Activated effector memory CD4-positive, alpha-beta T cell treated with anti-CD3 and anti-CD28 coated beads, Interleukin-2, amount 50 U/mL, for 16 hours (primary cell): Measurements from ENCODE around the gene COG3.
"Not testable (repeated sequence)": the region's sequence is repeated elsewhere in the genome, so short reads cannot be mapped to it uniquely, and the experiment has no call there.

Experiments
- DNase-seq: peaks from one replicate; pipeline ENCODE4 v3.0.0-alpha.2; 2020

The COG3 gene, protein sequence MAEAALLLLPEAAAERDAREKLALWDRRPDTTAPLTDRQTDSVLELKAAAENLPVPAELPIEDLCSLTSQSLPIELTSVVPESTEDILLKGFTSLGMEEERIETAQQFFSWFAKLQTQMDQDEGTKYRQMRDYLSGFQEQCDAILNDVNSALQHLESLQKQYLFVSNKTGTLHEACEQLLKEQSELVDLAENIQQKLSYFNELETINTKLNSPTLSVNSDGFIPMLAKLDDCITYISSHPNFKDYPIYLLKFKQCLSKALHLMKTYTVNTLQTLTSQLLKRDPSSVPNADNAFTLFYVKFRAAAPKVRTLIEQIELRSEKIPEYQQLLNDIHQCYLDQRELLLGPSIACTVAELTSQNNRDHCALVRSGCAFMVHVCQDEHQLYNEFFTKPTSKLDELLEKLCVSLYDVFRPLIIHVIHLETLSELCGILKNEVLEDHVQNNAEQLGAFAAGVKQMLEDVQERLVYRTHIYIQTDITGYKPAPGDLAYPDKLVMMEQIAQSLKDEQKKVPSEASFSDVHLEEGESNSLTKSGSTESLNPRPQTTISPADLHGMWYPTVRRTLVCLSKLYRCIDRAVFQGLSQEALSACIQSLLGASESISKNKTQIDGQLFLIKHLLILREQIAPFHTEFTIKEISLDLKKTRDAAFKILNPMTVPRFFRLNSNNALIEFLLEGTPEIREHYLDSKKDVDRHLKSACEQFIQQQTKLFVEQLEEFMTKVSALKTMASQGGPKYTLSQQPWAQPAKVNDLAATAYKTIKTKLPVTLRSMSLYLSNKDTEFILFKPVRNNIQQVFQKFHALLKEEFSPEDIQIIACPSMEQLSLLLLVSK

DNA sequence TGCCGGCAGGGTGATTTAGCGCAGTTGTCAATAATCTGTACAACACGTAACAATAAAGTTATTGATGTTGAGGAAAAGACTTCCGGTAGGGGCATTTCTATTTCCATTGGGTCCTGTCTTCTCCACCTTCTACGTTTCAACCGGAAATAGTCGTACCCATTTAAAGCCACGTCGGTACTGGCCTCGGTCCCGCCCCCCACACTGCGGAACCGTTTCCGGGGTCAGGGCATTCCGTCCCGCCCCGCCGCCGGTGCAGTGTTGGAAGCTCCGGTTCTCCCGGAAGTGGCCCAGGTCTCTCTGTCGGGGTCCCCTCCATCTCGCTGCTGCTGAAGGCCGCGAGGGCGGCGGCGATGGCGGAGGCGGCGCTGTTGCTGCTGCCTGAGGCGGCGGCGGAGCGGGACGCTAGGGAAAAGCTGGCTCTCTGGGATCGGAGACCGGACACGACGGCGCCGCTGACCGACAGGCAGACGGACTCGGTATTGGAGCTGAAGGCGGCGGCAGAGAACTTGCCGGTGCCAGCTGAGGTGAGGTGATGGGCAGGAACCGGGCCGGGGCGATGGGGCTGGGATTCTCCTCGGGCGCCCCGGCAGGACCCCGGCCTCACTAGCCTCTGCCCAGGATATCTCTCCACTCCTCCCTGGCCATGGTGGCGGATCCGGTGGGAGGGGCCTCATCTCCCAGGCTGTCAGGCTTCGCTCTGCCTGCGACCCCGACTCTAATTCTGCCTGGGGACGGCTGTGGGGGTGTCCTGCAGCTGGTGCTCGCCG, at the start of gene COG3:
Gene COG3, plus strand, starts transcription at position 253 of the 767 bp plus-strand sequence. Its CDS starts 98 bp downstream, at position 351.
- DNase-seq: peak; percentile 99

DNA sequence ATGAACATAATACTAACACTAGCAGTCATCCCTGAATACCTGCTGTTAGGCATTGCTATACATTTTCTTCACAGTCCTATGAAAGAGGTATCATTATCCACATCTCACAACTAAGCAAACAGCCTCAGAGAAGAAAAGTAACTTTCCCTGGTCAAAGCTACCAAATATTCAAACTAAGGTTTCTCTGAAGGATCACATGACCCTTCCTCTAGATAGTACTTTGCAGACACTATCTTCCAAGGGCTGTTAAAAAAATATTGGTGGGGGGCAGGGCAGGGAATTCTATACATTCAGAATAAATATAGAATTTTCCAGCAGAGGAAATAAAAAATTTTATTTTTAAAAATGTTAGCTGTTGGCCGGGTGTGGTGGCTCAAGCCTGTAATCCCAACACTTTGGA, 49.6 kb upstream of the COG3 start:
- DNase-seq: no peak

DNA sequence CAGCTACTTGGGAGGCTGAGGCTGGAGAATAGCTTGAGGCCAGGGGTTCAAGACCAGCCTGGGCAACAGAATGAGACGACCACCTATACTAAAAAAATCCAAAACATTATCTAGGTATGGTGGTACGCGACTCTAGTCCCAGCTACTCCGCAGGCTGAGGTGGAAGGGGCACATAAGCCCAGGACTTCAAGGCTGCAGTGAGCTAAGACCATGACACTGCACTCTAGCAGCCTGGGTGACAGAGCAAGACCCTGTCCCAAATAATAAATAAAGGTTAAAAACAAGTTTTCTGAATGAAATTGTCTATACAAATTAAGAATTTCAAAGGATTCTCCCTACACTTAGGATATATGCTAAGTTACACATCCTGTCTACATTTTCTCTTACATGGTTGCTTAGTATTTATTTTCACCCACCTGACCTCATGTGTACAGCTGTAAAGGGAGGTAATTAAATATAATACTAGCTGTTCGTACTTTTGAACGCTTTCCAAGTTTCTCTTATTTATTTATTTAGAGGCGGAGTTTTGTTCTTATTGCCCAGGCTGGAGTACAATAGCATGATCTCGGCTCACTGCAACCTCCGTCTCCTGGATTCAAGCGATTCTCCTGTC, 48.1 kb upstream of the COG3 start:
- no peak for DNase-seq

DNA sequence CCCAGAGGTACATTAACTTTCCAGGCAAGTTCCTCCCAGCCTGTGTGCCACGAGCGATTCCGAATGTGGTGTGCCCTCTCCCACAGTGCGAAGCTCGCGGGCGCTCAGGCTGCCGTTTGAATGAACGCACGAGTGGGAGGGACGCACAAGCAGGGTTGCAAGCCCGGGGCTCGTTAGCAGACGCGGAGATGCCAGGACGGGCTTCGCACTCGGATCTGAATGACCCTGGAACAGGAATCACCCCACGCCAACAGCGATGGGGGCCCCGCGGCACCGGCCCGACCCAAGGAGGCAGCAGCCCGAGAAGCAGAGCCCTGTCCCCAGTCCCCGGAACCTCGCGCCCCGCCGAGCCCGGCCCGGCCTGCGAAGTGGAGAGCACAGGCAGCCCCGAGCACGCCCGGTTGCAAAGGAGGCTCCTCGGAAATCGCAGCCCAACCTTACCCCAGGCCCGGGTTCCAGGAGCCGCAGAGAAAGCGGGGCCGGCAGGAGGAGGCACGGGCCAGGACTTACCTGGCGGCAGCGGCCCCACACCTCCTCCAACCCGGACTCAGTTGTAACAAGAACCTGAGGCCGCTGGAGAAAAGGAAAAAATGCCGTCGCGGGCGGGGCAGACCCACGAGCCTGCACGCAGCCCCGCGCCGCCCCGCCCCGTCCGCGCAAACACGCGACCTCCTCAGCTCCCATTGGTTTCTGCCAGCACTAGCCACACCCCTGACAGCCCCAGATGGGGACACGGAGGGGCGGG, 46.8 kb upstream of the COG3 start, which contains the start of gene SLC25A30:
Gene SLC25A30, minus strand, starts transcription at position 584 of the 745 bp plus-strand sequence. CDS start 6,948 bp downstream, outside the sequence.
- peak; percentile 97 for DNase-seq

DNA sequence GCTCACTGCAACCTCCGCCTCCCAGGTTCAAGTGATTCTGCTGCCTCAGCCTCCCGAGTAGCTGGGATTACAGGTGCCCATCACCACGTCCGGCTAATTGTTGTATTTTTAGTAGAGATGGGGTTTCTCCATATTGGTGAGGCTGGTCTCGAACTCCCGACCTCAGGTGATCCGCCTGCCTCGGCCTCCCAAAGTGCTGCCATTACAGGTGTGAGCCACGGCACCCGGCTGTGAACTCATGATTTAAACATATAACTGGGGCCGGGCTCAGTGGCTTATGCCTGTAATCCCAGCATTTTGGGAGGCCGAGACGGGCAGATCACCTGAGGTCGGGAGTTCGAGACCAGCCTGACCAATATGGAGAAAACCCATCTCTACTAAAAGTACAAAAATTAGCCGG, 45.4 kb upstream of the COG3 start:
- not testable (repeated sequence) for DNase-seq

DNA sequence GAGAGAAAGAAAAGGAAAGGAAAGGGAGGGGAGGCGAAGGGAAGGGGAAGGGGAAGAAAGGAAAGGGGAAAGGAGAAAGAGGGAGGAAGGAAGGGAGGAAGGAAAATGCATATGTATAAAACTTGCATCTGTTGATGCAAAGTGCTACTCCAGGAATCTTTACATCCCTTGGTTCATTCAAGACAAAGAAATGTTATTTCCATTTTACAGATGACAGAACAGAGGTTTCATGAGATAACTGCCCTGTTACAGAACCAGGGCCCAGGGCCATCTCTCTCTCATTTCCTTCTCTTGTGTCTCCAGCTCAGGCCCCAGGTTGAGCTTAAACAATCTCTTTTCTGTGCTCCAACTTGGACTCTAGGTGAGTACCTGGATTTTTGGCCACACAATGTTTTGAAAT, 44.8 kb upstream of the COG3 start:
- DNase-seq: no peak

DNA sequence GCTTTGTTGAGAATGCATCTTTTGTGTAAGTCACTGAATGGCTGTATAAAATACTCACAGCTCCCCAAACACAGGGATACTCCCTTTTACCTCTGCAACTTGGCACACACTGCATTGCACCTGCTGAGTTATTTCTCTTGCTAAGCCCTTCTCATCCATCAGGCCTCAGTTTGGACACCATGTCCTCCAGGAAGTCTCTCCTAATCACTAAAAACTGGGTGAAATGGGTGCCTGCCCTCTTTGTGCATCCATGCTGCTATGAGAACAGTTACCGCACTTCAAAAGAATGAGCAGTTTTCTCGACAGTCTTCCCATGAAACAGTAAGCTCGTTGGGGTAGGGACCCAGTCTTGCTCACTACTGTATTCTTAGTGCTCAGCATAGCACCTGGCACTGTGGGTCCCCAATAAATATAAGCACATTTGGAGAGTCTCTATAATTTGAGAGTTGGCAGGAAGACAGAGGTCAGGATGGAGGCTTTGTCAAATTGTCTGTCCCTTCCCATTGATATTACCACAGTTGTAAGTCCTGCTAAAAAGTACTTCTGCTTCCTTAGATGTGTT, 41.9 kb upstream of the COG3 start:
- no peak for DNase-seq

DNA sequence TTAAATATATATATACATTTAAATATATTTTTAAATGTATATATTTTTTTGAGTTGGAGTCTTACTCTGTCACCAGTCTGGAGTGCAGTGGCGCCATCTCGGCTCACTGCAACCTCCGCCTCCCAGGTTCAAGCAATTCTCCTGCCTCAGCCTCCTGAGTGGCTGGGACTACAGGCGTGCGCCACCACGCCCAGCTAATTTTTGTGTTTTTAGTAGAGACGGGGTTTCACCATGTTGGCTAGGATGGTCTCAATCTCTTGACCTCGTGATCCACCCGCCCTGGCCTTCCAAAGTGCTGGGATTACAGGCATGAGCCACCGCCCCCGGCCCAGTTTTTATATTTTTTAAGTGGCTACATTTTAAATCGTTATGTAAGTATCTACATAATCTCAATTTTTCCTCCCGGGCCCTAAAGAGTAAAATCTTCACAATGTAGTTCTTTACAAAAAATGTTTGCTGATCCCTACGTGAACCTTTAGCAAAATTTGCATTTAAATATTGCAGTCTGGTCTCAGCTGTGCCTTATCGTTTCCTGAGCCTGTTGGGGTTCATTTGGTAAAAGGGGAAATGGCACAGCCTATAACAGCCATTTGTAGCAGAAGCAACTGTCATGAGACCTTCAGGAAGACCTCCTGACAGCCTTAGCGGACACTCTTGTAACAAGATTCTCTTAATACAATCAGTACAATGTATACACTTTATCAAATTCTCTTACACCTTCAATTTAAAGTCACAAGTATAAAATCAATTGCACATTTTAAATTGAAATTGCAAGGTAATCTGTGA, 38.5 kb upstream of the COG3 start:
- DNase-seq: not testable (repeated sequence)

DNA sequence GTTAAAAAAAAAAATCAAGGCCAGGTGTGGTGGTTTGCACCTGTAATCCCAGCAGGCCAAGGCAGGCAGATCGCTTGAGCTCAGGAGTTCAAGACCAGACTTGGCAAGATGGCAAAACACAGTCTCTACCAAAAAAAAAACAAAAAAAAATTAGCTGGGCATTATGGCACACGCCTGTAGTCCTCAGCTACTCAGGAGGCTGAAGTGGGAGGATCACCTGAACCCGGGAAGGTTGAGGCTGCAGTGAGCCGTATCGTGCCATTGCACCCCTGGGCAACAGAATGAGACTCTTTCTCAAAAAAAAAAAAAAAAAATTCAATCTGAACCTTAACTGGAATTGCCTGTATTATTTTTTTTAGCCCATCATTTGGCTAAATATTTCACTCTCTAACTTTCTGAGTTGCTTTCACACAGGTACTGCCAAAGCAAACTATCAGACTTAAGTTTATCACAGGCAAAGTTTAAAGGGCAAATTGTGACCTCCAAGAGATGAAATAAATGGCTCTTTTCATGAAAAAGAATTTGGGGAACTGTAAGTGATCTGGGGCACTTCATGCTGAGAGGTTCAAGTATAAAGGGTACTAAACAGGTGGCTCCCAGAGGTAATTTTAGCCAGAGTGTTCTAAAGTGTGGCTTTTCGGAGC, 31.9 kb upstream of the COG3 start:
- no peak for DNase-seq

DNA sequence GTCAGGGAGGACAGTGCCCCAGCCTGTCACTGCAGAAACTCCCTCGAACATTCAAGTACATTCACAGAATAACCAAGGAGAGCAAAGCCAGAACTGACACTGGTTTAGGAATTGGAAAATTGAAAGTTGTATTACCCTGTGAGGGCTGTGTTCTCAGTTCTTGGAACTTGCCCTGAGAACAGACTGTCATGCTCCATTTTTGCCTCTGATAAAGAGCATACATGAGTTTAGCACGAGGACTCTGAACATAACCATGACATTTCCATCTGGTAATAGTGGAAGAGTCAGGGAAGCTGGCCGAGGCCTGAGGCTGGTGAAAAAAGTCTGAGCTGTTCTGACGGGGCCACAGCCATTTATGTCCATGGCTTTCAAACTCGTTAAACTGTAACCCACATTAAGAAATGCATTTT, 31.4 kb upstream of the COG3 start:
- DNase-seq: no peak

DNA sequence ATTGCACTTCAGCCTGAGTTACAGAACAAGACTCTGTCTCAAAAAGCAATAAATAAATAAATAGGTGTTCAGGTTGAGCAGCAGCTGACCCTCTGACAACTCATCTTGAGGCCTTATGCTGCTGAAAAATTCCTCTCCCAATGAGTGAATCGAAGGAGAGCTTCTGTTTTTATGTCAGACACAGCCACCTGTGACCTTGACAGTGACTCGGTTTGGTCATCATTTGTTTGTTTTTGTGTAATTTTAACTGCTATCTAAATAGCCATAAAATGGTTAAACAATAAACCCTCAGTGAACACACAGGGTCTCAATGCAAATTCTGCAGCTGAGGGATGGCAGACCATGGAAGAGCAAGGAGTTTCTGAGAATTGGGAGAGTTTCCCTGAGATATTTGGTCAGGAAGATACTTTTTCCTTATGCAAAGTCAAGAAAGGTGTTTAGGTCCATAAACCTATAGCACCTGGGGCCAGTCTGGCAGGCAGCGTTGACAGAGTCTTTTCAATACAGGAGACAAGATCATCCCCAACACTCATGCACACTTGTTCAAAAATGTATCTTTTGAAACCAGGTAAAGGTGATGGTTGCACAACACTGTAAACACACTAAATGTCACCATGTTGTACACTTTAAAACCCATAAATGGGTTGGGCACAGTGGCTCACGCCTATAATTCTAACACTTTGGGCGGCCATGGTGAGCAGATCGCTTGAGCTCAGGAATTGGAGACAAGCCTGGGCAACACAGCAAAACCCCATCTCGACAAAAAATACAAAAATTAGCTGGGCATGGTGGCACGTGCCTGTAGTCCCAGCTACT, 30.0 kb upstream of the COG3 start:
- DNase-seq: no peak

DNA sequence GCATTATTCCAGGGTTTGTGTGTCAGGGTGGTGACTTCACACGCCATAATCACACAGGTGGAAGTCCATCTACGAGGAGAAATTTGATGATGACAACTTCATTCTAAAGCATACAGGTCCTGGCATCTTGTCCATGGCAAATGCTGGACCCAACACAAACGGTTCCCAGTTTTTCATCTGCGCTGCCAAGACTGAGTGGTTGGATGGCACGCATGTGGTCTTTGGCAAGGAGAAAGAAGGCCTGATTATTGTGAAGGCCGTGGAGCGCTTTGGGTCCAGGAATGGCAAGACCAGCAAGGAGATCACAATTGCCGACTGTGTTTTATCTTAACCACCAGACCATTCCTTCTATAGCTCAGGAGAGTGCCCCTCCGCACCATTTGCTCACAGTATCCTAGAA, 28.4 kb upstream of the COG3 start:
- DNase-seq: no peak

DNA sequence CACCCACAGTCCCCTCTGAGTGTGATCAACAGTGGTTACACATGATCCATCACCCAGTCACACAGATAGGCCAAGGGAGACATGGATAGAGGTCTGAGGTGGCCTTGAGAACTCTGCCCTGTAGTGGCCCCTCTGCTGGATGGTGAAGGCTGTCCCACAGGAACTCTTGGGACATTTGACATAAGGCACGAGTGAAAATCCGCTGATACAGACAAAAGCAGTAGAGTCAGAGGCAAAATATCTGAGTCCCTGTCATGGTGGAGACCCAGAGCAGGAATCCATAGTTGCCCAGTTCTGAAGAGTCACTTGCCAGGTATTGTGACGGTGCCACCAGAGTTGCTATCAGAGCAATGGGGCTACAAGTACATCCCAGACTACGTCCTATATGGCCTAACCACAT, 27.8 kb upstream of the COG3 start:
- DNase-seq: no peak

DNA sequence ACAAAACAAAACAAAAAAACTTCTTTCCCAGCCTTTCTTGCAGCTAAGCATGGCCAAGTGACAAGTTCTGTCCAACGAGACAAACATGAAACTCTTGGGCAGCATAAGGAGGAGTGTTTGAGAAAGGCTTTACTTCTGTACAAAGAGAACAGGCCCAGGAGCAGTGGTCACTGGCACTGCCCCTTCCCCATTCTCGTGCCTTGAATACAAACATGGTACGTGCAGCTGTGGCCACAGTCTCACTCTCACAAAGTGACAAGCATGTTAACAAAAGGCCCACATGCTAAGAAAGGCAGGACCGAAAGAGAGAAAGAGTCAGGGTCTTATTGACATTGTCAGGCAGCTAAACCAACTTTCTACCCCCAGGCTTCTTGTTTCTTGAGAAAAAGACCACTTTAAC, 26.8 kb upstream of the COG3 start:
- DNase-seq: no peak

DNA sequence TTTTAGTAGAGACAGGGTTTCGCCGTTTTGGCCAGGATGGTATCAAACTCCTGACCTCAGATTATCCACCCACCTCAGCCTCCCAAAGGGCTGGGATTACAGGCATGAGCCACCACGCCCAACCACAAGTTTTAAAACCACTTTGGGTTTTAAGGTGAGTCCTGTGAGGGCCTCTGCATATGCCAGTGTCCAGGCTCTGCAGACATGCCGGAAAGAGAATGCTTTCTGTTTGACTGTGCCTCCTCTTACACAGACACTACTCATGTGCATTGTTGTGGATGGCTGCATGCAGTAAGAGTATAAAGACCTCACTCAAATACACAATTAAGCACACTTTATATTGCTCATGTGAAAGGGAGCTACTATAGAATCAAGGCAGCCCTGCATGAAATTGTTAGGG, 25.7 kb upstream of the COG3 start:
- no peak for DNase-seq

DNA sequence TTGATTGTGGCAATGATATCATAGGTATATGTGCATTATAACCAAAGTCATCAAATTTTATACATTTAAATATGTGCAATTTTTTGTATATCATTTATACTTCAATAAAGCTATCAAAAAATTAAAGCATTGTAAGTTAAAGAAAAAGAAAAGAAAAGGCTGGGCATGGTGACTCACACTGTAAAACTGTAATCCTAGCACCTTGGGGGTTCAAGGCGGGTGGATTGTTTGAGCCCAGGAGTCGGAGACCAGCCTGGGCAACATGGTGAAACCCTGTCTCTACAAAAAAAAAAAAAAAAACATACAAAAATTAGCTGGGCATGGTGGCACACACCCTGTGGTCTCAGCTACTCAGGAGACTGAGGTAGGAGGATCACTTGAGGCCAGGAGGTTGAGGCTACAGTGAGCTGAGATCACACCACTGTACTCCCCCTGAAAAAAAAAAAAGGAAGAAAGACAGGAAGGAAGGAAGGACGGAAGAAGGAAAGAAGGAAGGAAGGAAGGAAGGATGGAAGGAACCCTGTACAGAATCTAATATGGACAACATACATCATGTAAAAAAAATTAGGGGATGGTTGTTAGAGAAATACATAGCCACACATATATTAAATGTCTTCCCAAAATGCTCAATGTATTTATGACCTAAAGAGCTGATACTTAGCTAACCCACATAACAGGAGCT, 24.8 kb upstream of the COG3 start:
- no peak for DNase-seq

DNA sequence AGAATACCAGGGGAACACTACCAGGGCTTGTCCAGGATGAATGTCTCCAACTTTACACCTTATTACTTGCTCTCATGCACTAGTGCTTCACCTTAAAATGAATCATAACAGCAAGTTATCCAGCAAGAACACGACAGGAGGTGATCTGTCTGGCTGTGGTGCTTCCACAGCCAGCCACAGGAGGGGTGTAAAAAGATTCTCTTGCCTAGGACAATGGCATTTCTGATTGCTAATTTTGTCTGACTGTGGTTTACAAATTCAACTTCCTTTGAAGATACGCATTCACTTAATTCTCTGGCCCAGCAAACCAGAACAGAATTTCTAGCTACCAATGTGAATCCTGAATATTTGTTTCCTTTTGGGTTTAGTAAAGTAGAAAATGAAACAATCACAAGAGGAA, 23.1 kb upstream of the COG3 start:
- DNase-seq: no peak

DNA sequence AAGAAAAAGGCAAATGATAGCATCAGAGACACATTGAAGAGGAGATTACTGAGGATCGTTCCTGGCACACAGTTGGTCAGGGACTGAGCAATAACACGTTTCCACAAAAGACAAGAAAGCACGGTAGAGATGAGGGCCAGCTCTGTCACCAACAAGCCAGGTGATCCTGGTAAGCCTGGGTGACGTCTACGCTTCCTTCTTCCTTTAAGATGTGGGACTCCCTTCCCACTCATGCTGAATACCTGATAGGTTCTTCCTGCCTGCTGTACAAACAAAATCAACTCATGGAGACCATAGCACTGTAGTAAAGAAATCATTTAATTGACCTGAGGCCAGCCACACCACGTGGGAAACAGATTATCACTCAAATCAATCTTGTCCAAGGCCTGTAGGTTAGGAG, 19.7 kb upstream of the COG3 start:
- no peak for DNase-seq

DNA sequence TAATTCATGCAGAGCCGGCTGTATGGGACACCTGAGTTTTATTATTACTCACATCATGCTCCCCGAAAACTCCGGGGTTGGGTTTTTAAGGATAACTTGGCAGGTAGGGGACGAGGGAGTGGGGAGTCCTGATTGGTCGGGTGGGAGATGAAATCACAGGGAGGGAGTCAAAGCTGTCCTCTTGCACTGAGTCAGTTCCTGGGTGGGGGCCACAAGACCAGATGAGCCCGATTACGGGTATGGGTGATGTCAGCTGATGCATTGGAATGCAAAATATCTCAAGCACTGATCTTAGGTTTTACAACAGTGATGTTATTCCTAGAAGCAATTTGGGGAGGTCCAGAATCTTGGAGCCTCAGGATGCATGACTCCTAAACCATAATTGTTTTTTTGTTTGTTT, 18.6 kb upstream of the COG3 start:
- DNase-seq: no peak
